Naive thymus-derived CD4-positive, alpha-beta T cell (primary cell): ENCODE measurements around the gene NAB2. TPM values are rescaled to one million over a fixed set of nuclear protein-coding genes. Genes with fewer than 3 reads are reported as not detected.
A peak's percentile ranks its signal among the peaks of the same experiment; 100 is the strongest.

Experiments used
- ATAC-seq: fragments of 150-1000 bp; cut with Tn5 transposase; 2 replicates; pipeline ENCODE4 v1.10.0; 2021; ENCODE audit warnings: mild to moderate bottlenecking, moderate library complexity
- CTCF ChIA-PET: fragments of 350-600 bp; sonication (Branson Sonifier 250); formaldehyde crosslinking; loops from one replicate; lab custom pipeline; 2021; ENCODE audit warnings: antibody characterized with exemption; lab: Charles Lee
- POLR2A ChIA-PET: fragments of 350-600 bp; sonication (Branson Sonifier 250); formaldehyde crosslinking; loops from one replicate; lab custom pipeline; 2021; ENCODE audit warnings: antibody characterized with exemption, inconsistent platforms; lab: Charles Lee
- DNase-seq, 9 donors: peaks; one replicate each; pipeline versions ENCODE4 v3.0.0 to v3.0.0-alpha.2; 2020 to 2022; ENCODE audit warnings: mixed read lengths in 1 of 9
- H3K27ac ChIP-seq: one replicate; pipeline ENCODE4 v1.7.0; 2013; ENCODE audit warnings: mild to moderate bottlenecking, low read depth, low read length, moderate library complexity
- H3K27me3 ChIP-seq, 2 donors: one replicate each; pipeline ENCODE4 v1.7.0; 2013; ENCODE audit warnings: low read length in 2 of 2, mild to moderate bottlenecking in 2 of 2, moderate library complexity in 2 of 2; ENCODE audit not compliant: control insufficient read depth in 2 of 2, insufficient read depth in 2 of 2
- H3K36me3 ChIP-seq, 3 experiments: 1 replicate in 2 of 3; 2 replicates in 1 of 3; pipeline ENCODE4 v1.7.0; 2013; ENCODE audit warnings: low read length in 3 of 3, mild to moderate bottlenecking in 3 of 3, moderate library complexity in 1 of 3; ENCODE audit not compliant: insufficient read depth in 3 of 3, control insufficient read depth in 2 of 3
- H3K4me1 ChIP-seq, 2 donors: one replicate each; pipeline ENCODE4 v1.7.0; 2013; ENCODE audit warnings: low read length in 2 of 2, mild to moderate bottlenecking in 2 of 2, moderate library complexity in 1 of 2; ENCODE audit not compliant: control insufficient read depth in 2 of 2, insufficient read depth in 2 of 2
- H3K4me3 ChIP-seq: 2 replicates; pipeline ENCODE4 v1.7.0; 2013; ENCODE audit warnings: mild to moderate bottlenecking, low read length
- H3K9me3 ChIP-seq, 3 experiments: 1 replicate in 2 of 3; 2 replicates in 1 of 3; pipeline ENCODE4 v1.7.0; 2013; ENCODE audit warnings: low read length in 3 of 3; ENCODE audit not compliant: control insufficient read depth in 2 of 3
- H3K27ac Mint-ChIP-seq, 9 donors: one replicate each; pipeline ENCODE4 v1.8.0; 2020 to 2022; ENCODE audit warnings: mixed read lengths in 9 of 9, mild to moderate bottlenecking in 8 of 9, moderate library complexity in 5 of 9, inconsistent platforms in 2 of 9
- H3K27me3 Mint-ChIP-seq, 5 donors: one replicate each; pipeline ENCODE4 v1.8.0; 2021 to 2022; ENCODE audit warnings: mixed read lengths in 5 of 5, mild to moderate bottlenecking in 1 of 5
- H3K36me3 Mint-ChIP-seq, 5 donors: one replicate each; pipeline ENCODE4 v1.8.0; 2020 to 2022; ENCODE audit warnings: mixed read lengths in 5 of 5, mild to moderate bottlenecking in 3 of 5, inconsistent platforms in 1 of 5
- H3K4me1 Mint-ChIP-seq, 7 donors: one replicate each; pipeline ENCODE4 v1.8.0; 2020 to 2022; ENCODE audit warnings: mixed read lengths in 7 of 7, mild to moderate bottlenecking in 3 of 7, inconsistent platforms in 1 of 7
- H3K4me3 Mint-ChIP-seq, 10 donors: one replicate each; pipeline ENCODE4 v1.8.0; 2020 to 2022; ENCODE audit warnings: mild to moderate bottlenecking in 10 of 10, mixed read lengths in 10 of 10, moderate library complexity in 6 of 10, inconsistent platforms in 2 of 10
- H3K9me3 Mint-ChIP-seq, 11 donors: one replicate each; pipeline ENCODE4 v1.8.0; 2020 to 2022; ENCODE audit warnings: mixed read lengths in 11 of 11, mild to moderate bottlenecking in 4 of 11, inconsistent platforms in 1 of 11, moderate library complexity in 1 of 11
- intact Hi-C, 2 donors: fragments of 100-400 bp; cut with micrococcal nuclease; formaldehyde crosslinking; loops; one replicate each; pipeline ENCODE4 v1.15.1; 2023
- polyA plus RNA-seq, 2 donors: library from polyadenylated mRNA; unstranded; fragments of 300-500 nt; fragmentation: Illumina TruSeq; gene quantifications; one replicate each; pipeline ENCODE4 v1.2.3, GENCODE V29; 2021
- total RNA-seq, 6 experiments: library from RNA in 5 of 6; stranded (reverse) in 5 of 6; gene quantifications; 1 replicate in 5 of 6; 2 replicates in 1 of 6; pipeline ENCODE4 v1.2.3 and lab custom pipeline; 2021 to 2026

NAB2 gene
- total and polyA plus RNA-seq, 7 experiments from 2014 or later = 0.46 to 22.4 (median 7.2) TPM

DNA sequence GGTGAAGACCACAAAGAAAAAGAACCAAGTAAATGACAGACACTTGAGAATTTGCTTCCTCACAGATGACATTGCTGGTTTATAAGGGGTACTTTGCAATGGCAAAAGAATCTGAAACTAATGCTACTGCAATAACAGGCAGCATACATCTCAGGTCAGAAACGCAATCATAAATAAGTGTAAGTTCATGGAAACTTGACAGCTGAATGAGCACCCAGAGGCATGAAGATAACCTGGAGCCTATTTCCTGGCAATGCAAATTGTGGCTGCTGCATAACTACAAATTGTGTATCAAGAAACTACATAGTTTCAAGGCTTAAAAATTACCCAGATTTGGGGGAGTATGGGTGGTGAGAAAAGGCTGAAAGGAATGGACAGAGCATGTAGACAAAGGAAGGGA lies 30.5 kb upstream of the NAB2 start:
- H3K27ac ChIP-seq = no peak overlapping the region
- Mint-ChIP-seq H3K27me3 (no peaks in the 10 kb centered on the region), H3K36me3 (peaks cover 0 to 38% (median 14%) of the 10 kb centered on the region in 5 donors), H3K9me3 (peaks cover 0 to 4% (median 0%) of the 10 kb centered on the region in 11 donors), H3K4me3 (no peak overlapping the region), H3K27ac (peak overlapping the region in 4 of 9 donors; percentile 13 to 59 (median 36)), H3K4me1 (peaks cover 0 to 17% (median 14%) of the 10 kb centered on the region in 7 donors)
- no peak for DNase-seq
- no peaks in the 10 kb centered on the region for H3K27me3 ChIP-seq
- intact Hi-C loops = no loop called here
- no peak for ATAC-seq
- peaks cover 0 to 37% (median 0%) of the 10 kb centered on the region in 3 experiments for H3K36me3 ChIP-seq
- peaks cover 5 to 7% of the 10 kb centered on the region in 2 donors for H3K4me1 ChIP-seq
- no peaks in the 10 kb centered on the region for H3K9me3 ChIP-seq
- CTCF ChIA-PET = interaction anchor here (1.0 to 11.2 kb wide), 4 partner anchors 29 to 169 kb away, joined by 3 to 241 read pairs (median 26); partner anchors contain the start of genes STAT6 and ZBTB39
- POLR2A ChIA-PET = interaction anchor here (1.3 kb wide), 1 partner anchor 12 kb away, joined by 3 read pairs; no protein-coding TSS in a partner anchor
- H3K4me3 ChIP-seq = no peak overlapping the region

- Mint-ChIP-seq H3K4me1 (peaks cover 10 to 45% (median 34%) of the 10 kb centered on the region in 7 donors), H3K27me3 (no peaks in the 10 kb centered on the region), H3K4me3 (peak overlapping the region; percentile 13 to 90 (median 80)), H3K27ac (peak overlapping the region; percentile 79 to 97 (median 91)), H3K9me3 (peaks cover 0 to 3% (median 0%) of the 10 kb centered on the region in 11 donors), H3K36me3 (peaks cover 0 to 27% (median 8%) of the 10 kb centered on the region in 5 donors)
- Histone ChIP-seq H3K27ac (peak overlapping the region; percentile 76), H3K4me3 (peak overlapping the region; percentile 15), H3K36me3 (peaks cover 0 to 15% (median 0%) of the 10 kb centered on the region in 3 experiments), H3K27me3 (no peaks in the 10 kb centered on the region), H3K4me1 (peaks cover 17 to 20% of the 10 kb centered on the region in 2 donors), H3K9me3 (no peaks in the 10 kb centered on the region)
- POLR2A ChIA-PET = interaction anchor here (1.5 to 13.7 kb wide), 4 partner anchors 11 to 56 kb away, joined by 4 to 294 read pairs (median 21); partner anchors contain the start of gene STAT6
- intact Hi-C loops = loop anchor here (1.0 to 5.0 kb wide), 9 partner anchors 14 to 427 kb away; partner anchors contain the start of genes NEMP1 (in 2 of the 2) and PRIM1 (in 1 of the 2)
- CTCF ChIA-PET = interaction anchor here (0.6 to 11.2 kb wide), 10 partner anchors 23 to 346 kb away, joined by 3 to 241 read pairs (median 8); partner anchors contain the start of genes STAT6, TAC3 and ZBTB39
- DNase-seq (peak in 7 of 9 donors; percentile 67 to 90 (median 85)), ATAC-seq (peak; percentile 97)
These were observed 24.8 kb upstream of the NAB2 start for GRCh38 chr12:57063991-57064685.

DNA sequence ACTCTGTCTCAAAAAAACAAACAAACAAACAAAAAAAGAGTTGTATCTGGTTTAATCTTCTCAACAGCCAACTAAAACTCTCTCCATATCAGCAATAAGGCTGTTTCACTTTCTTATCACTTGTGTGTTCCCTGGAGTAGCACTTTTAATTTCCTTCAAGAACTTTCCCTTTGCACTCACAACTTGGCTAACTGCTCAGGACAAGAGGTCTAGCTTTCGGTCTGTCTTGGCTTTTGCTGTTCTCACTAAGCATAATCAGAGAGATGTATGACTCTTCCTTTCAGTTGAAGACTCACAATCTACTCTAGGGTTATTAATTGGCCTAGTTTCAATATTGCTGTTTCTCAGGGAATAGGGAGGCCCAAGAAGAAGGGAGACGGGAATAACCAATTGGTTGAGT lies 22.7 kb upstream of the NAB2 start:
- POLR2A ChIA-PET = interaction anchor here (1.1 to 13.7 kb wide), 3 partner anchors 43 to 62 kb away, joined by 3 to 294 read pairs (median 4); partner anchors contain the start of genes LRP1 and STAT6
- peaks cover 0 to 31% (median 22%) of the 10 kb centered on the region in 5 donors for H3K36me3 Mint-ChIP-seq
- peak overlapping the region in 5 of 9 donors; percentile 12 to 91 (median 49) for H3K27ac Mint-ChIP-seq

GRCh38 chr12:57069523-57069922 lies 19.4 kb upstream of the NAB2 start:
- Mint-ChIP-seq H3K36me3 (peaks cover 0 to 36% (median 22%) of the 10 kb centered on the region in 5 donors), H3K4me1 (peaks cover 13 to 50% (median 30%) of the 10 kb centered on the region in 7 donors), H3K27ac (peak overlapping the region; percentile 70 to 89 (median 83)), H3K4me3 (peak overlapping the region in 8 of 10 donors; percentile 4 to 33 (median 20)), H3K9me3 (peaks cover 0 to 3% (median 0%) of the 10 kb centered on the region in 11 donors), H3K27me3 (no peaks in the 10 kb centered on the region)
- H3K9me3 ChIP-seq = no peaks in the 10 kb centered on the region
- peaks cover 4 to 15% of the 10 kb centered on the region in 2 donors for H3K4me1 ChIP-seq
- H3K27ac ChIP-seq = peak overlapping the region; percentile 60
- H3K36me3 ChIP-seq = peaks cover 8 to 24% (median 13%) of the 10 kb centered on the region in 3 experiments
- POLR2A ChIA-PET = interaction anchor here (0.6 to 13.7 kb wide), 14 partner anchors 9 to 382 kb away, joined by 3 to 294 read pairs (median 4); partner anchors contain the start of genes NAB2, NEMP1 and STAT6
- CTCF ChIA-PET = interaction anchor here (0.6 to 8.3 kb wide), 26 partner anchors 9 to 168 kb away, joined by 3 to 212 read pairs (median 5); partner anchors contain the start of genes MYO1A, NEMP1, STAT6 and ZBTB39
- ATAC-seq (peak; percentile 100), DNase-seq (peak in 8 of 9 donors; percentile 42 to 79 (median 72))
- intact Hi-C loops = loop anchor here (1.0 kb wide), 7 partner anchors 9 to 312 kb away; partner anchors contain the start of gene NEMP1 (in 2 of the 2)
- no peak overlapping the region for H3K4me3 ChIP-seq
- no peaks in the 10 kb centered on the region for H3K27me3 ChIP-seq

More for the DNA sequence above, 22.7 kb upstream of the NAB2 start:
- Histone ChIP-seq H3K27me3 (no peaks in the 10 kb centered on the region), H3K4me1 (peaks cover 17 to 28% of the 10 kb centered on the region in 2 donors), H3K9me3 (no peaks in the 10 kb centered on the region), H3K36me3 (peaks cover 5 to 12% (median 8%) of the 10 kb centered on the region in 3 experiments), H3K4me3 (no peak overlapping the region), H3K27ac (no peak overlapping the region)
- no peak for DNase-seq
- ATAC-seq = no peak
- Mint-ChIP-seq H3K4me1 (peaks cover 18 to 55% (median 42%) of the 10 kb centered on the region in 7 donors), H3K4me3 (peak overlapping the region in 1 of 10 donors; percentile 59), H3K27me3 (no peaks in the 10 kb centered on the region), H3K9me3 (peaks cover 0 to 3% (median 0%) of the 10 kb centered on the region in 11 donors)
- CTCF ChIA-PET = interaction anchor here (0.6 to 11.2 kb wide), 6 partner anchors 15 to 429 kb away, joined by 3 to 241 read pairs (median 7); partner anchors contain the start of genes STAT6 and ZBTB39
- intact Hi-C loops = no loop called here

- Mint-ChIP-seq H3K27me3 (no peaks in the 10 kb centered on the region), H3K4me1 (peaks cover 12 to 52% (median 35%) of the 10 kb centered on the region in 7 donors), H3K4me3 (no peak overlapping the region), H3K27ac (peak overlapping the region in 6 of 9 donors; percentile 32 to 93 (median 60)), H3K9me3 (peaks cover 0 to 2% (median 0%) of the 10 kb centered on the region in 11 donors), H3K36me3 (peaks cover 0 to 30% (median 17%) of the 10 kb centered on the region in 5 donors)
- DNase-seq (no peak), ATAC-seq (no peak)
- CTCF ChIA-PET = interaction anchor here (0.6 to 8.3 kb wide), 6 partner anchors 10 to 698 kb away, joined by 3 to 212 read pairs (median 4); partner anchors contain the start of genes NAB2 and STAT6
- Histone ChIP-seq H3K9me3 (no peaks in the 10 kb centered on the region), H3K4me3 (no peak overlapping the region), H3K36me3 (peaks cover 8 to 24% (median 13%) of the 10 kb centered on the region in 3 experiments), H3K27ac (no peak overlapping the region), H3K4me1 (peaks cover 0 to 12% of the 10 kb centered on the region in 2 donors), H3K27me3 (no peaks in the 10 kb centered on the region)
- POLR2A ChIA-PET = interaction anchor here (0.6 to 13.7 kb wide), 6 partner anchors 10 to 44 kb away, joined by 3 to 294 read pairs (median 6); partner anchors contain the start of gene STAT6
- intact Hi-C loops = no loop called here
These were observed 16.3 kb upstream of the NAB2 start for GRCh38 chr12:57072661-57073060.
